CD8-positive, alpha-beta memory T cell (primary cell): Measurements from ENCODE around the gene COPZ2. TPM values are rescaled to one million over a fixed set of nuclear protein-coding genes. Genes with fewer than 3 reads are reported as not detected.
"Not testable (repeated sequence)": the region's sequence is repeated elsewhere in the genome, so short reads cannot be mapped to it uniquely, and the experiment has no call there.

ENCODE experiments used
- CTCF ChIA-PET: fragments of 350-600 bp; sonication (Branson Sonifier 250); formaldehyde crosslinking; loops from one replicate; lab custom pipeline; 2021; ENCODE audit warnings: antibody characterized with exemption; lab: Charles Lee
- POLR2A ChIA-PET: fragments of 350-600 bp; sonication (Branson Sonifier 250); formaldehyde crosslinking; loops from one replicate; lab custom pipeline; 2021; ENCODE audit warnings: antibody characterized with exemption; lab: Charles Lee
- DNase-seq, 5 donors: peaks; one replicate each; pipeline versions ENCODE4 v3.0.0 to v3.0.0-alpha.2; 2020 to 2022; ENCODE audit warnings: mixed read lengths in 1 of 5
- H3K27ac ChIP-seq: one replicate; pipeline ENCODE4 v1.7.0; 2013; ENCODE audit warnings: low read depth, mild to moderate bottlenecking, low read length, moderate library complexity
- H3K27me3 ChIP-seq: 2 replicates; pipeline ENCODE4 v1.7.0; 2013; ENCODE audit warnings: low read length, mild to moderate bottlenecking; ENCODE audit not compliant: insufficient read depth, poor library complexity, severe bottlenecking
- H3K36me3 ChIP-seq: 2 replicates; pipeline ENCODE4 v1.7.0; 2013; ENCODE audit warnings: mild to moderate bottlenecking, low read length, moderate library complexity; ENCODE audit not compliant: insufficient read depth
- H3K4me1 ChIP-seq: 2 replicates; pipeline ENCODE4 v1.7.0; 2013; ENCODE audit warnings: mild to moderate bottlenecking, low read length, moderate library complexity; ENCODE audit not compliant: insufficient read depth
- H3K4me3 ChIP-seq: 2 replicates; pipeline ENCODE4 v1.7.0; 2013; ENCODE audit warnings: mild to moderate bottlenecking, low read length
- H3K9me3 ChIP-seq: 2 replicates; pipeline ENCODE4 v1.7.0; 2013; ENCODE audit warnings: mild to moderate bottlenecking, low read length
- H3K27ac Mint-ChIP-seq, 8 donors: one replicate each; pipeline ENCODE4 v1.8.0; 2020 to 2021; ENCODE audit warnings: mixed read lengths in 8 of 8, mild to moderate bottlenecking in 6 of 8, inconsistent platforms in 3 of 8, moderate library complexity in 3 of 8
- H3K27me3 Mint-ChIP-seq, 2 donors: one replicate each; pipeline ENCODE4 v1.8.0; 2020 to 2021; ENCODE audit warnings: mixed read lengths in 2 of 2, mild to moderate bottlenecking in 1 of 2, moderate library complexity in 1 of 2
- H3K36me3 Mint-ChIP-seq, 3 donors: one replicate each; pipeline ENCODE4 v1.8.0; 2020 to 2021; ENCODE audit warnings: mixed read lengths in 3 of 3, inconsistent platforms in 1 of 3, mild to moderate bottlenecking in 1 of 3
- H3K4me1 Mint-ChIP-seq, 3 donors: one replicate each; pipeline ENCODE4 v1.8.0; 2020 to 2021; ENCODE audit warnings: mixed read lengths in 3 of 3, inconsistent platforms in 1 of 3, mild to moderate bottlenecking in 1 of 3
- H3K4me3 Mint-ChIP-seq, 7 donors: one replicate each; pipeline ENCODE4 v1.8.0; 2020 to 2021; ENCODE audit warnings: mixed read lengths in 7 of 7, mild to moderate bottlenecking in 6 of 7, moderate library complexity in 4 of 7, inconsistent platforms in 2 of 7
- H3K9me3 Mint-ChIP-seq, 5 donors: one replicate each; pipeline ENCODE4 v1.8.0; 2020 to 2022; ENCODE audit warnings: mixed read lengths in 5 of 5, mild to moderate bottlenecking in 3 of 5, moderate library complexity in 2 of 5, inconsistent platforms in 1 of 5
- polyA plus RNA-seq: library from polyadenylated mRNA; unstranded; fragments of 300-500 nt; fragmentation: Illumina TruSeq; gene quantifications from one replicate; pipeline ENCODE4 v1.2.3, GENCODE V29; 2021
- total RNA-seq, 2 experiments: library from RNA; stranded (reverse); gene quantifications; one replicate each; pipeline ENCODE4 v1.2.3, GENCODE V29; 2021

Gene COPZ2
- total and polyA plus RNA-seq, 3 experiments from 2014 or later = 3.3 to 8.3 (median 7.6) TPM

- Mint-ChIP-seq H3K9me3 (no peaks in the 10 kb centered on the region), H3K4me3 (no peak overlapping the region)
Observed at GRCh38 chr17:48002916-48003416, 34.6 kb downstream of the COPZ2 start.

DNA sequence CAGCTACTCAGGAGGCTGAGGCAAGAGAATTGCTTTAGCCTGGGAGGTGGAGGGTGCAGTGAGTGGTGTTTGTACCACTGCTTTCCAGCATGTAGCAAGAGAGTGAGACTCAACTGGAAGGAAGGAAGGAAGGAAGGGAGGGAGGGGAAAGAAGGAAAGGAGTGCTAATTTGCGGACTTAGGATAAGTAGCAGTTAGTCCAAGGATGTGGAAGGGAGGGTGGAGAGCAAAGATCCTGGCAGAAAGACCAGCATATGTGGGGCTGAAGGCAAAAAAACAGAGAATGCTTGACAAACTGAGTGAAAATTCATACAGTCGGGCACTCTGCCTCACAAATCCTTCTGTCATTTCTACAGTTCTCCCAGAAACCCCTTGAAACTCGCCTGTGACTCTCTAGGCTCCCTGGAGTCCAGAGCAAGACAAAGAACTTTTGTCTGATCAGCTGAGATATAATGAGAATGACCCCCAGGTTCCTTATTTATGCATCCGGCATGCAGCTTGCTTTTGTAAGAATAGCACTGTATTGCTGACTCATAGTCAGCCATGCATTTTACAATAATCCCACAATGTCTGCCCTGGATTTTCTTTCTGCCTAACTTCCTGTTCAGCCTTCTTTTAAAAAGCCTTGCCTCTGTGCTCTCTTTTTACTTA is 35.2 kb downstream of the COPZ2 start:
- H3K36me3 Mint-ChIP-seq = no peaks in the 10 kb centered on the region
- CTCF ChIA-PET = no interaction called here

More at GRCh38 chr17:48002916-48003416, 34.6 kb downstream of the COPZ2 start:
- Mint-ChIP-seq H3K27ac (peak overlapping the region in 3 of 8 donors; percentile 12 to 89 (median 21)), H3K4me1 (no peaks in the 10 kb centered on the region), H3K27me3 (peaks cover 12 to 24% of the 10 kb centered on the region in 2 donors), H3K36me3 (no peaks in the 10 kb centered on the region)
- POLR2A ChIA-PET = no interaction called here
- Histone ChIP-seq H3K36me3 (no peaks in the 10 kb centered on the region), H3K27ac (peak overlapping the region; percentile 69), H3K4me3 (no peak overlapping the region), H3K9me3 (no peaks in the 10 kb centered on the region), H3K27me3 (no peaks in the 10 kb centered on the region), H3K4me1 (no peaks in the 10 kb centered on the region)
- no peak for DNase-seq
- CTCF ChIA-PET = interaction anchor here (1.8 kb wide), 1 partner anchor 32 kb away, joined by 4 read pairs; the partner anchor contains the start of gene CDK5RAP3

GRCh38 chr17:48001657-48002056 is 35.9 kb downstream of the COPZ2 start:
- CTCF ChIA-PET, H3K4me3 ChIP-seq, H3K4me1 ChIP-seq, H3K4me3 Mint-ChIP-seq, H3K9me3 Mint-ChIP-seq, H3K27ac Mint-ChIP-seq, H3K27me3 ChIP-seq, POLR2A ChIA-PET, H3K4me1 Mint-ChIP-seq, H3K36me3 Mint-ChIP-seq, H3K36me3 ChIP-seq, H3K9me3 ChIP-seq, DNase-seq: not testable (repeated sequence)
- peaks cover 7 to 19% of the 10 kb centered on the region in 2 donors for H3K27me3 Mint-ChIP-seq
- peak overlapping the region; percentile 69 for H3K27ac ChIP-seq

More for the DNA sequence above, 35.2 kb downstream of the COPZ2 start:
- Histone ChIP-seq H3K4me3 (no peak overlapping the region), H3K9me3 (no peaks in the 10 kb centered on the region), H3K36me3 (no peaks in the 10 kb centered on the region), H3K4me1 (no peaks in the 10 kb centered on the region), H3K27me3 (no peaks in the 10 kb centered on the region), H3K27ac (peak overlapping the region; percentile 69)
- H3K4me3 Mint-ChIP-seq = no peak overlapping the region
- H3K9me3 Mint-ChIP-seq = no peaks in the 10 kb centered on the region
- H3K27ac Mint-ChIP-seq = peak overlapping the region in 1 of 8 donors; percentile 89
- peaks cover 8 to 25% of the 10 kb centered on the region in 2 donors for H3K27me3 Mint-ChIP-seq
- DNase-seq = no peak
- H3K4me1 Mint-ChIP-seq = no peaks in the 10 kb centered on the region
- POLR2A ChIA-PET = no interaction called here

GRCh38 chr17:48001197-48001596 is 36.4 kb downstream of the COPZ2 start:
- POLR2A ChIA-PET = no interaction called here

DNA sequence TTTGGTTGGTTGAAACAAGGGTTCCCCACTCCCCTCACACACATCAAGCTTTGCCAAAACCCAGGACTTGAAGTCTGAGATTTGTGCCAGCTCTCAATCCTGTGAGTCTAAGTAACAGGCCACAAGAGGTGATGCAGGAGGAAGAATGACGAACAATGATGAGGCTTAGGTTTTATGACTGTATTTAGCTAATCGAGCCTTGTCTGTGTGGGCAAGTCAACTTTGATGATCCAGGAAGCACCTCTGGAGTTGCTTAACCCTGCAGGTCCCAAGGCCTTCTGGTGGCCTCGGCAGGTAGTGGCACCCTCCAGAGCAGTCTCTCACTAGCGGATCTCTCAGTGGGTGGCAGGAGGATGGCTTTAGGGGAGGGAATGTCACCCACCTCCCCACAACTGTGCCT is 38.0 kb downstream of the COPZ2 start:
- H3K27me3 ChIP-seq = no peaks in the 10 kb centered on the region
- H3K9me3 Mint-ChIP-seq = no peaks in the 10 kb centered on the region
- no peaks in the 10 kb centered on the region for H3K4me1 Mint-ChIP-seq
- no peaks in the 10 kb centered on the region for H3K4me1 ChIP-seq
- H3K4me3 ChIP-seq = no peak overlapping the region
- ChIA-PET CTCF (interaction anchor here (1.6 kb wide), 1 partner anchor 21 kb away, joined by 4 read pairs; no protein-coding TSS in a partner anchor), POLR2A (no interaction called here)
- no peaks in the 10 kb centered on the region for H3K36me3 ChIP-seq
- peak in 1 of 5 donors; percentile 19 for DNase-seq
- no peaks in the 10 kb centered on the region for H3K36me3 Mint-ChIP-seq
- no peak overlapping the region for H3K27ac Mint-ChIP-seq
- no peak overlapping the region for H3K4me3 Mint-ChIP-seq
- no peaks in the 10 kb centered on the region for H3K9me3 ChIP-seq
- peaks cover 7 to 30% of the 10 kb centered on the region in 2 donors for H3K27me3 Mint-ChIP-seq
- no peak overlapping the region for H3K27ac ChIP-seq

More at GRCh38 chr17:48001197-48001596, 36.4 kb downstream of the COPZ2 start:
- peak overlapping the region in 1 of 8 donors; percentile 79 for H3K27ac Mint-ChIP-seq
- no peaks in the 10 kb centered on the region for H3K36me3 ChIP-seq
- no peak overlapping the region for H3K4me3 Mint-ChIP-seq
- no peak for DNase-seq
- H3K9me3 ChIP-seq = no peaks in the 10 kb centered on the region
- H3K9me3 Mint-ChIP-seq = no peaks in the 10 kb centered on the region
- no peaks in the 10 kb centered on the region for H3K4me1 Mint-ChIP-seq
- H3K27me3 ChIP-seq = no peaks in the 10 kb centered on the region
- no peaks in the 10 kb centered on the region for H3K36me3 Mint-ChIP-seq
- CTCF ChIA-PET = no interaction called here
- no peak overlapping the region for H3K27ac ChIP-seq
- H3K4me3 ChIP-seq = no peak overlapping the region
- peaks cover 7 to 23% of the 10 kb centered on the region in 2 donors for H3K27me3 Mint-ChIP-seq
- no peaks in the 10 kb centered on the region for H3K4me1 ChIP-seq

- no peaks in the 10 kb centered on the region for H3K9me3 Mint-ChIP-seq
- Histone ChIP-seq H3K27ac (no peak overlapping the region), H3K4me1 (no peaks in the 10 kb centered on the region), H3K4me3 (no peak overlapping the region), H3K9me3 (no peaks in the 10 kb centered on the region), H3K27me3 (no peaks in the 10 kb centered on the region), H3K36me3 (no peaks in the 10 kb centered on the region)
- H3K27me3 Mint-ChIP-seq = peaks cover 10 to 26% of the 10 kb centered on the region in 2 donors
- ChIA-PET POLR2A (no interaction called here), CTCF (no interaction called here)
- H3K4me1 Mint-ChIP-seq = no peaks in the 10 kb centered on the region
- H3K4me3 Mint-ChIP-seq = no peak overlapping the region
- H3K27ac Mint-ChIP-seq = no peak overlapping the region
- DNase-seq = no peak
- no peaks in the 10 kb centered on the region for H3K36me3 Mint-ChIP-seq
Observed at GRCh38 chr17:47998044-47998443, 39.6 kb downstream of the COPZ2 start.

DNA sequence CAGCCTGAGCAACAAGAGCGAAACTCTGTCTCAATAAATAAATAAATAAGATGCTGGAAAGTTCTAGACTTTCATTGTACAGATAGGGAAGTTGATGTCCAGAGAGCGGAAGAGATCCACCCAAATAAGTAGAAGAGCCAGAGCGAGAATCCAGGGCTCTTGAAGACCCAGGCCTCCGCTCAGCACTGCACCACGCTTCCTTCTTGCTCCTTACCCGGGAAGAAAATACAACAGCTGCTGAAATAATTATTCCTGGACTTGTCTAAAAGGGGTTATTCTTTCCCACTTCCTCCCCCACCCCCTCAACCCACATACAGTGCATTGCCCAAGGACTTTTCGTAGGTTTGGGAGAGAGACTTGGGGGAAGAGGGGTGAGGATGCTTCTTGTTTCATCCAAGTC is 40.0 kb downstream of the COPZ2 start:
- CTCF ChIA-PET = no interaction called here
- no peak overlapping the region for H3K27ac ChIP-seq
- DNase-seq = no peak
- H3K9me3 ChIP-seq = no peaks in the 10 kb centered on the region
- Mint-ChIP-seq H3K27ac (no peak overlapping the region), H3K27me3 (peaks cover 10 to 26% of the 10 kb centered on the region in 2 donors), H3K9me3 (no peaks in the 10 kb centered on the region), H3K4me3 (no peak overlapping the region), H3K36me3 (no peaks in the 10 kb centered on the region), H3K4me1 (no peaks in the 10 kb centered on the region)
- POLR2A ChIA-PET = no interaction called here
- no peaks in the 10 kb centered on the region for H3K27me3 ChIP-seq
- H3K36me3 ChIP-seq = no peaks in the 10 kb centered on the region
- H3K4me3 ChIP-seq = no peak overlapping the region
- no peaks in the 10 kb centered on the region for H3K4me1 ChIP-seq

- Histone ChIP-seq H3K9me3 (no peaks in the 10 kb centered on the region), H3K27me3 (no peaks in the 10 kb centered on the region), H3K27ac (no peak overlapping the region), H3K4me1 (no peaks in the 10 kb centered on the region), H3K4me3 (no peak overlapping the region), H3K36me3 (no peaks in the 10 kb centered on the region)
- no peaks in the 10 kb centered on the region for H3K4me1 Mint-ChIP-seq
- no peaks in the 10 kb centered on the region for H3K9me3 Mint-ChIP-seq
- H3K27ac Mint-ChIP-seq = no peak overlapping the region
- no peak overlapping the region for H3K4me3 Mint-ChIP-seq
- POLR2A ChIA-PET = no interaction called here
- H3K27me3 Mint-ChIP-seq = peaks cover 10 to 26% of the 10 kb centered on the region in 2 donors
- CTCF ChIA-PET = interaction anchor here (1.0 kb wide), 1 partner anchor 26 kb away, joined by 3 read pairs; the partner anchor contains the start of gene CDK5RAP3
- H3K36me3 Mint-ChIP-seq = no peaks in the 10 kb centered on the region
- no peak for DNase-seq
Observed at GRCh38 chr17:47996201-47996600, 41.4 kb downstream of the COPZ2 start.
